RCC 7860 (cell line): ENCODE measurements around the gene MSANTD7.
"Not testable (repeated sequence)": the region's sequence is repeated elsewhere in the genome, so short reads cannot be mapped to it uniquely, and the experiment has no call there.

Experiments used
- DNase-seq: peaks from one replicate; pipeline ENCODE4 v3.0.0-alpha.2; 2015; ENCODE audit warnings: low spot score
- FAIRE-seq: peaks from 2 replicates; lab custom pipeline; 2012; peaks lifted over from hg19 to GRCh38; lab: Jason Lieb, UNC

Gene MSANTD7, protein sequence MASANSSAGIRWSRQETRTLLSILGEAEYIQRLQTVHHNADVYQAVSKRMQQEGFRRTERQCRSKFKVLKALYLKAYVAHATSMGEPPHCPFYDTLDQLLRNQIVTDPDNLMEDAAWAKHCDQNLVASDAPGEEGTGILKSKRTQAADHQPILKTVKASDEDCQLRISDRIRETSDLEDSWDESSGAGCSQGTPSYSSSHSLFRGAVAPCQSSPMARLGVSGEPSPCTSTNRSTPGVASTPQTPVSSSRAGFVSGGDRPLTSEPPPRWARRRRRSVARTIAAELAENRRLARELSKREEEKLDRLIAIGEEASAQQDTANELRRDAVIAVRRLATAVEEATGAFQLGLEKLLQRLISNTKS

GRCh38 chr10:14837757-14838581 lies at the start of gene MSANTD7, which contains the start of the genes CDNF and HSPA14:
Gene MSANTD7 (plus strand): TSS chr10:14838306. CDS start chr10:14842285, 3,979 bp downstream.
Gene CDNF (minus strand): TSS chr10:14838037. CDS start chr10:14837946, 91 bp downstream.
Gene HSPA14 (plus strand): TSS chr10:14838306. CDS start chr10:14838403, 97 bp downstream.
- FAIRE-seq = peak; percentile 84
- peak; percentile 96 for DNase-seq

DNA sequence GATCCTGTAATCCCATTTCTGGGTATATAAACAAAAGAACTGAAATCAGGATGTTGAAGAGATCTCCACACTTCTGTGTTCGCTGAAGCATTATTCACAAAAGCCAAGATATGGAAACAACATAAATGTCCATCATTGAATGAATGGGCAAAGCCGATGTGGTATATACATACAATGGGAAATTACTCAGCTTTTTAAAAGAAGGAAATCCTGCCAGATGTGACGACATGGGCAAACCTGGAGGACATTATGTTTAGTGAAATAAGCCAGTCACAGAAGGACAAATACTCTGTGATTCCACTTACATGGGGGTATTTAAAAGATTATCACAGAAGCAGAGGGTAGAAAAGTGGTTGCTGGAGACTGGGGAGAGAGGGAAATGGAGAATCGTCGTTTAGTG lies 39.5 kb upstream of the MSANTD7 start:
- DNase-seq (no peak), FAIRE-seq (no peak)

- DNase-seq = no peak
- FAIRE-seq = no peak
These were observed 37.7 kb upstream of the MSANTD7 start for GRCh38 chr10:14800397-14800796.

DNA sequence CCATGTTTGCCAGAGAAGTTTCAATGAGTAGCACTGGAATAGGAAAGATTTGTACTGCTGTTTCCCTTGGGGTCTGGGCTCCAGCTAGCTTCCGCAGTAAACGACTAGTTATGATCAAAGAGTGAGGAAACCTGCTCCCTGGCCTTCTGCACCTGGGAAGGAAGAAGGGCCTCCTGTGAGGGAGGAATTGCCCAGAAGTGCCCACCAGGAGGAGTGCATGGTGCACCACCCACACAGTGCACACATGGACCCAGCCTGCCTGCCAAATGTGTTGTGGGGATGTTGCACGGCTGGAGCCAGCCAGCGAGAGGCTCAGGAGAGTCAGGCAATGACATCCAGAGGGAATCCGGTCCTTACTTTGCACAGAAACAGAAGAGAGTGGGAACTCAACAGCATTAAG lies 36.4 kb upstream of the MSANTD7 start:
- FAIRE-seq (no peak), DNase-seq (no peak)

DNA sequence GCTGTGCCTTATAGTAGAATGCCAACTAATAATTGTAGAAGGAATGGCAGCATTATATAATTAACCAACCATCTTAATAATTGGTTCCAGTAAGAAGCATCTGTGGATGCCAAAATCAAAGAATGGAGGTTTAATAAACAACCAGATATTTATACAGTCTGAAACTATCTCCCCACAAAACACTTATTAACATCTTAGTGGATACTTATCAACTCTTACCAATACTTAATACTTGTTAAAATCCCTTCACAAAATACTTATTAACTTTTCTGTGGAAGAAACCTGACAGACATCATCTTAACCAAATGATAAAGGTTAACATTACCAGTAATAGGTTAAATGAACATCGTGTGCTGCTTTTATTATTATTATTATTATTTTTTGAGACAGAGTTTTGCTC lies 34.3 kb upstream of the MSANTD7 start:
- FAIRE-seq (peak; percentile 44), DNase-seq (no peak)

DNA sequence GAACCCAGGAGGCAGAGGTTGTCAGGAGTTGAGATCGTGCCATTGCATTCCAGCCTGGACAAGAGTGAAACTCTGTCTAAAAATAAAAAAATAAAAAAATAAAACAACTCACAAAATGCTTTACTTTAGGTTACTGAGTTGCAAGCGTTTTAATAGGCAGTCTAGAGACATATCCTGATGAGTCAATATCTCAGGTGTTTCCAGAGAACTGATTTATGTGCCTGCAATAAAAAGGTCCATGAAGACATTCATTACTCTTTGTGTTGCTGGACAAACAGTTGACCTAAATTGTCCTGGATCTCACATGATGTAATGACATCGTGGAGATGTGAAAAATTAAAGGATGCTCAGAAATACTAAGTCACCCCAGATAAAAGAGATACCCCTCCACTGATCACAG lies 31.8 kb upstream of the MSANTD7 start:
- DNase-seq (no peak), FAIRE-seq (no peak)

GRCh38 chr10:14810969-14811953 lies 26.8 kb upstream of the MSANTD7 start:
- DNase-seq (no peak), FAIRE-seq (no peak)

GRCh38 chr10:14812271-14812670 lies 25.8 kb upstream of the MSANTD7 start:
- FAIRE-seq (no peak), DNase-seq (no peak)

GRCh38 chr10:14815681-14816080 lies 22.4 kb upstream of the MSANTD7 start:
- DNase-seq = no peak
- FAIRE-seq = no peak

DNA sequence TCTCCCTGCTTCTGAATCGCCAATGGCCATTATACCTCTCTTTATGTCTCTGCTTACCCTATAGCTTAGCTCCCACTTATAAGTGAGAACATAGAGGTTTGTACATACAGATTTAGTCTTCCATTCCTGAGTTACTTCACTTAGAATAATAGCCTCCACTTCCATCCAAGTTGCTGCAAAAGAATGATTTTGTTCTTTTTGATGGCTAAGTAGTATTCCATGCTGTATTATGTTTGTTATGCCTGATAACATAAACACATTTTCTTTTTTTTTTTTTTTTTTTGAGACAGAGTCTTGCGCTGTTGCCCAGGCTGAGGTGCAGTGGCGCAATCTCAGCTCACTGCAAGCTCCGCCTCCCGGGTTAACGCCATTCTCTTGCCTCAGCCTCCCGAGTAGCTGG lies 21.4 kb upstream of the MSANTD7 start:
- not testable (repeated sequence) for FAIRE-seq, DNase-seq

- no peak for FAIRE-seq
- peak; percentile 62 for DNase-seq
These were observed 17.9 kb upstream of the MSANTD7 start for GRCh38 chr10:14820010-14820774.

- no peak for FAIRE-seq
- no peak for DNase-seq
These were observed 17.3 kb upstream of the MSANTD7 start for GRCh38 chr10:14820775-14821154.

DNA sequence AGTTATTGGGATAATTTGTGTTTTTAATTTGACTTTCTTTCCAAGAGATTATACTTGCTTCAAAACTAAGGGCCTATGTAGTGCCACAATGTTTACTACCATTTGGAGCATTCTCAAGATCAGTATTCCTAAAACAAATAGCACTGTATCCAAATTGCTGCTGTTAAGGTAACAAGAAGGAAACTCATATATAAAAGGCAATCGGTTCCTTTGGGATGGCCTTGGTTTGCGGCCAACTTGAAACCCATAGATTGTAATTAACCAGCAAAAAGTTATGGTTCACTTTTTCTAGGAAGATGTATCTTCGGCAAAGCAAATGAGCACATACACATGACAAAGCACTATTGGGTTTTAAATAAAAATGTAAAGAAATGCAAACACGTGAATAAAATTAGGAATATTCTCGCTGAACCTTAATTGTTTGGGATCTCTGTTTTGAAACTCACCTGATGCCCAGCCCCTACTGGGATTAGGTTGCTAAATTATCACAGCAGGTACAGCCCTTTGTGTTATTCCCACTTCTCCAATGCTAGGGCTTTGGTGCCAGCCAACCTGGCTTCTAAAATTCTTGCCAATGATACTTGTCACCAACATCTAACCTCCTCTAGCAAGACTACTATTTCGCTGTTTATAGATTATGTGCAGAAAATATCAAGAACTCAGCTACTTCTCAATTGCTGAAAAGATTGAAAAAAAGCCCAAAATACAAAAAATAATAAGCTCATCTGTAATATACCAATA lies 16.3 kb upstream of the MSANTD7 start:
- no peak for FAIRE-seq

DNA sequence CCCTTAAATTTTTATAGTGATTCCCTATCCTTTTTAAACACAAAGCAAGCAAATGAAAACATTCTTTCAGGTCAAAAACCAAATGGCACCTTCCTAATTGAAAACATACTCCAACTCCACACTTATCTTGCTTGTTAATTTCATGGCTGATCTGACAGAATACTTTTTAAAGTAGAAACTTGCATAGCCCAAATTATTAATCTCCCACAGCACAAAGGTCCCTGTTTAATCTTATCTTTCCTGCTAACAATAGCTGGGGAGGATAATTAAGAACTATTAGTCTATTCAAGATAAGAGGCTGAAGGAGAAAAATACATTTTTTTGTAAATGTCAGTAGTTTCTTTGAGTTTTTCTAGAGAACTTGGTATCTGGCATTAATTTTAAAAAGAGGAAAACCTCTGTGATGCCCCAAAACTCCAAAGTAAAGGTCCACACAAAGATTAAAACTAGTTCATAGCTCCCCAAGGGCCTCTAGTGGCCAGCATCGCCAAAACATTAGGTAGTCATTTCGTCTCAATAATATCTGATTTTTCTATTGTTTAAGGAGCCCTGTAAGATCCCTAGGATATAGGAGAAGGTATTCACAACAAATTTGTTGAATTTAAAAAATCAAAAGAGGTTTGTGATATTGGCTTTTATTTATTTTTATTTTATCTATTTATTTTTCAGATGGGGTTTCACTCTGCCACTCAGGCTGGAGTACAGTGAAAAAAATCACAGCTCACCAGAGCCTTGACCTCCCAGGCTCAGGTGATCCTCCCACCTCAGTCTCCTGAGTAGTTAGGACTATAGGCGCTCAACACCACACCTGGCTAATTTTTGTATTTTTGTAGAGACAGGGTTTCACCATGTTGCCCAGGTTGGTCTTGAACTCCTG lies 15.0 kb upstream of the MSANTD7 start:
- FAIRE-seq = peak; percentile 69
- DNase-seq = peak; percentile 54

More for the DNA sequence above, 16.3 kb upstream of the MSANTD7 start:
- no peak for DNase-seq

- FAIRE-seq (no peak), DNase-seq (no peak)
These were observed 14.1 kb upstream of the MSANTD7 start for GRCh38 chr10:14823966-14824365.

DNA sequence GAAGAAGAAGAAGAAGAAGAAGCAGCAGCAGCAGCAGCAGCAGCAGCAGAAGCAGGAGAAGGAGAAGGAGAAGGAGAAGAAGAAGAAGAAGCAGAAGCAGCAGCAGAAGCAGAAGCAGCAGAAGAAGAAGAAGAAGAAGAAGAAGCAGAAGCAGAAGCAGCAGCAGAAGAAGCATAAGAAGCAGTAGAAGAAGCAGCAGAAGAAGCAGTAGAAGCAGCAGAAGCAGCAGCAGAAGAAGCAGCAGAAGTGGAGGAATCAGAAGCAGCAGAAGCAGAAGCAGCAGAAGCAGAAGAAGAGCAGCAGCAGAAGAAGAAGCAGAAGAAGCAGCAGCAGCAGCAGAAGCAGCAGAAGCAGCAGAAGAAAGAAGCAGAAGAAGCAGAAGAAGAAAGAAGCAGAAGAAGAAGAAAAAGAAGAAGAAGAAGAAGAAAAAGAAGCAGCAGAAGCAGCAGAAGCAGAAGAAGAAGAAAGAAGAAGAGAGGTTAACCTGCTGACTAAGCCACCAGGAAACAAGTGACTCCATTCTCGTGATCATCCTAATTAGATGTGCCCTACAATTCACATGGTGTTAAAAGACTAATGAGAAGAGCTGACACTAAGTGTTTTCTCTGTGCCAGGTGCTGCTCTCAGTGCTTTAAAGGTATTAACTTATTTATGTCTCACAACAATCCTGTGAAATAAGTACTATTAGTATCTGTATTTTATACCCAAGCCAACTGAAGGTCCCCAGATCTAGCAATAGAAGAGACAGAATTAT lies 11.9 kb upstream of the MSANTD7 start:
- DNase-seq = no peak
- FAIRE-seq = no peak

DNA sequence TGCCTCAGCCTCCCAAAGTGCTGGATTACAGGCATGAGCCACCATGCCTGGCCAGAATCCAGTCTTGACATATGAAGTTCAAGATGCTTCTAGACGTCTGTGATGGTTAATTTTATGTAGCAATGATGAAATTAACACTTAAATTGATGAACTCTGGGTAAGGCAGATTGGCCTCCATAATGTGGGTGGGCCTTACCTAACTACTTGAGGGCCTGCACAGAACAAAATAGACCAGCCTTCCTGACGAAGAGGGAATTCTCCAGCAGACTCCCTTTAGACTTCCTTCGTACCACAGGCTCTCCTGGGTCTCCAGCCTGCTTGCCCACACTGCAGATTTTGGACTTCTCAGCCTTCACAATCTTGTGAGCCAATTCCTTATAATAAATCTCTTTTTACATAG lies 5.0 kb upstream of the MSANTD7 start:
- DNase-seq (no peak), FAIRE-seq (no peak)

DNA sequence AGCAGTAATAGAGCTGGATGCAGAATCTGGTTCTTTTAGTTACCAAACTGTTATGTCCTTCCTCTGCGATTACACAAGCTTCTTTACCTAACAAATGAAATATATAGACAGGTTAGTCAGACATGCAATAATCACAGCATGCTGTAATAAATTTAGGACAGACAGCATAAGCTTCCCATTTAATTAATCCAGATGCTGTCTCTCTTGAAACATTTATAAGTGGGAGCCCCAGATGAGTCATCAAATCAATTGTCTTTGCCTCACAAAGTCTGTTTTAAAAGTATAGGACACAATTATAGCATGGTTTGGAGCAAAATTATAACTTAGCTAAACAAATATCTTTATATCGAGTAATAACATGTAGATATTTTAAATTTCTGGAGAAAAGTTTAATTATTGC lies 1.9 kb upstream of the MSANTD7 start:
- FAIRE-seq (no peak), DNase-seq (no peak)
